ENCODE data around the gene DEAF1. TPM values are rescaled to one million over a fixed set of nuclear protein-coding genes. Genes with fewer than 3 reads are reported as not detected.
"Not testable (repeated sequence)": the region's sequence is repeated elsewhere in the genome, so short reads cannot be mapped to it uniquely, and the experiment has no call there.

The DEAF1 gene
- total RNA-seq, 1 donor from 2014 or later: 27.4 TPM

GRCh38 chr11:680476-680875, 14.5 kb downstream of the DEAF1 start:
- peak in 1 of 2 donors; percentile 32 for DNase-seq (ENCODE audit: low read depth in 2 of 2)

- no peak for DNase-seq (ENCODE audit: low read depth in 2 of 2)
Observed at GRCh38 chr11:679271-680207, 15.5 kb downstream of the DEAF1 start.

- DNase-seq (ENCODE audit: low read depth in 2 of 2): no peak
Observed at GRCh38 chr11:678297-678696, 16.7 kb downstream of the DEAF1 start.

GRCh38 chr11:674406-674805, 20.6 kb downstream of the DEAF1 start:
- no peak for DNase-seq (ENCODE audit: low read depth in 2 of 2)

- DNase-seq (ENCODE audit: low read depth in 2 of 2): no peak
Observed at GRCh38 chr11:673866-674265, 21.2 kb downstream of the DEAF1 start.

GRCh38 chr11:665704-666281, 29.2 kb downstream of the DEAF1 start:
- DNase-seq (ENCODE audit: low read depth in 2 of 2): no peak

- no peak for DNase-seq (ENCODE audit: low read depth in 2 of 2)
Observed at GRCh38 chr11:665062-665703, 29.8 kb downstream of the DEAF1 start.

GRCh38 chr11:662689-663274, 32.2 kb downstream of the DEAF1 start:
- DNase-seq (ENCODE audit: low read depth in 2 of 2): peak; percentile 64 to 77

- DNase-seq (ENCODE audit: low read depth in 2 of 2): no peak
Observed at GRCh38 chr11:660681-661444, 34.2 kb downstream of the DEAF1 start.

- no peak for DNase-seq (ENCODE audit: low read depth in 2 of 2)
Observed at GRCh38 chr11:660281-660680, 34.7 kb downstream of the DEAF1 start.

GRCh38 chr11:659532-660085, 35.4 kb downstream of the DEAF1 start:
- no peak for DNase-seq (ENCODE audit: low read depth in 2 of 2)

- DNase-seq (ENCODE audit: low read depth in 2 of 2): no peak
Observed at GRCh38 chr11:657691-658126, 37.3 kb downstream of the DEAF1 start.

- DNase-seq (ENCODE audit: low read depth in 2 of 2): no peak
Observed at GRCh38 chr11:656866-657265, 38.2 kb downstream of the DEAF1 start.

GRCh38 chr11:656426-656825, 38.6 kb downstream of the DEAF1 start:
- DNase-seq (ENCODE audit: low read depth in 2 of 2): no peak

GRCh38 chr11:655036-655726, 39.8 kb downstream of the DEAF1 start:
- DNase-seq (ENCODE audit: low read depth in 2 of 2): no peak

- DNase-seq (ENCODE audit: low read depth in 2 of 2): not testable (repeated sequence)
Observed at GRCh38 chr11:654444-654843, 40.6 kb downstream of the DEAF1 start.

GRCh38 chr11:653837-654236, 41.2 kb downstream of the DEAF1 start:
- no peak for DNase-seq (ENCODE audit: low read depth in 2 of 2)

- not testable (repeated sequence) for DNase-seq (ENCODE audit: low read depth in 2 of 2)
Observed at GRCh38 chr11:653136-653535, 41.9 kb downstream of the DEAF1 start.

GRCh38 chr11:650482-650881, 44.5 kb downstream of the DEAF1 start:
- DNase-seq (ENCODE audit: low read depth in 2 of 2): no peak

GRCh38 chr11:647672-648158, 47.3 kb downstream of the DEAF1 start:
- DNase-seq (ENCODE audit: low read depth in 2 of 2): not testable (repeated sequence)

Measured in lung microvascular endothelial cell (primary cell).